GM19452 (cell line): Measurements from ENCODE around the gene RNU7-1.

ENCODE experiments used
- ATAC-seq: cut with Tn5 transposase; IDR thresholded peaks from one replicate; pipeline ENCODE4 v1.9.1; 2021; ENCODE audit not compliant: unreplicated experiment

RNU7-1 gene

GRCh38 chr12:6963016-6963731 lies 19.6 kb downstream of the RNU7-1 start:
- ATAC-seq = no peak

DNA sequence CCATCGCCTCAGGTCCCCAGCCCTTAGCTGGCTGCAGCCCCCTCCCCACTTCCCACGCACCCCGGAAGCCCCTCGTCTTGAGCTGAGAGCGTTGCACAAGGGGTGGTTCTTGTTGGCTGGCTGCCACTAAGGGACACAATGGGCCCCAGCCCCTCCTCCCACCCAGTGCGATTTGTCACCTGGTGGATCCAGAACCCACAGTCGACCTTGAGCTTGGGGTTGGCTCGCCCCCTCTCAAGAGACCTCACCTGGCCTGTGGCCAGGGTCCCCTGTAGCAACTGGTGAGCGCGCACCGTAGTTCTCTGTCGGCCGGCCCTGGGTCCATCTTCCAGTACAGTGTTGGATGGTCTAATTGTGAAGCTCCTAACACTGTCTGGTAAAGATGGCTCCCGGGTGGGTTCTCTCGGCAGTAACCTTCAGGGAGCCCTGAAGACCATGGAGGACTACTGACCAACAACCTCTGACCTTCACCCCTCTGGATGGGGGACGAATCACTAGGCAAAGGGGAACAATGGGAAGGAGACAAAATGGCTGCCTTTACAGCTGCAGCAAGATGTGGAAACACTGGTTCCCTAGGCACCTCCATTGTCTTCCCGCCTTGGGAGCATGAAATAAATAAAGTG lies 20.3 kb downstream of the RNU7-1 start:
- ATAC-seq = no peak

- ATAC-seq = no peak
Measured at GRCh38 chr12:6964605-6965025, 21.0 kb downstream of the RNU7-1 start.

- no peak for ATAC-seq
Measured at GRCh38 chr12:6965026-6965661, 21.5 kb downstream of the RNU7-1 start.

DNA sequence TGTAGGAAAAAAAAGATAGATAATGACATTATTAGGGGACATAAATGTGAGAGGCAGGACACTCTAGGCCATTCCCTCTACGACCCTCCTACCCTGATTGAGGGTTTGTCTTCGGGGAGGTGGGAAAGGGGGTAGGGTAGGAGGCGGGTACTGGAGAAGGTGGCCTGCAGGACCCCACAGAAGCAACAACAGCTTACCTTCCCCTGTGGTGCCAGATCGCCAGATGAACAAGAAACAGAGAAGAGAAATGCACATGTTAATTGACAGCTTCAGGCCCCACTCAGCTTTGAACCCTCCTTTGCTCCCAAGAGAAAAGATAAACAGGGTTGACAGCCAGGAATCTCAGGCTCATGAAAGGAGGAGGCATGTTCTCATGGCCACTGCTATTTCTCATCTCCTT lies 22.1 kb downstream of the RNU7-1 start:
- ATAC-seq = no peak

DNA sequence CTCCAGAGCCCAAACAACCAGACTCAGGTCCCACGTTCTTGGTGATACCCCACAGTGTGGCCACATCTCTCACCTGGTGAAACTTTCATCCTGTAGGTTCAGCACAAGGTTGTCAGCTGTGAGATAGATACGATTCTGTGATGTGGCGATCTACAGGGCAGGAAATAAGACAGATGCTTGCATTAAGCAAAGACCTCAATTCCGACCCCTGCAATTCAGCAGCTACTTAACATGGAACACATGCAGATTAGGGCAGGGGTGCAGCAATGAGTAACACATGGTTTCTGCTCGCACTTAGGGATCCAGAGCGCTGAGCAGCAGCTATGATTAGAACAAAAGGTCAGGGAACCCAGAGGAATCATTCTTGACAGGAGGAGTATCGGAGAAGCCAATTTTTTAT lies 22.7 kb downstream of the RNU7-1 start:
- ATAC-seq = no peak

GRCh38 chr12:6967651-6968100 lies 24.1 kb downstream of the RNU7-1 start:
- no peak for ATAC-seq

- ATAC-seq = no peak
Measured at GRCh38 chr12:6968426-6968825, 24.8 kb downstream of the RNU7-1 start.

DNA sequence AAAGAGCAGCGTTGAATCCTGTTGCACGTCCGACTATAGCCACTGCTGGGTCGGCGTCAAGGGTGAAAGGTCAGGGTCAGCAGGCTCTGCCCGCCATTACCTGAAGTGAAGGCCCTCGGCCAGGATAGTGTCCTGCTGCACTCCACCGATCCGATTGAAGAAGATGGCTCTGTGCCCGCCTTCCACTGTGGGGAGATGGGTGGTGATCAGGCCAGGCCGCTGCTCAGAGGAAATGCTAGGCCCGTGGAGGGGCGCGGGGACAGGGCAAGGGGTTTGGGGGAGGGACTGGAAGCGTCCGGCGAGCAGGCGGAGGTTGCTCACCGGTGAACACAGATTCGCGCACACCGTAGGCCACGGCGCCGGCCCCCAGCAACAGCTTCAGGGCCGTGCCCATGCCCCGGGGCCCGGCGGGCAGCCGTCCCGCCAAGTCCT lies 26.5 kb downstream of the RNU7-1 start:
- no peak for ATAC-seq

DNA sequence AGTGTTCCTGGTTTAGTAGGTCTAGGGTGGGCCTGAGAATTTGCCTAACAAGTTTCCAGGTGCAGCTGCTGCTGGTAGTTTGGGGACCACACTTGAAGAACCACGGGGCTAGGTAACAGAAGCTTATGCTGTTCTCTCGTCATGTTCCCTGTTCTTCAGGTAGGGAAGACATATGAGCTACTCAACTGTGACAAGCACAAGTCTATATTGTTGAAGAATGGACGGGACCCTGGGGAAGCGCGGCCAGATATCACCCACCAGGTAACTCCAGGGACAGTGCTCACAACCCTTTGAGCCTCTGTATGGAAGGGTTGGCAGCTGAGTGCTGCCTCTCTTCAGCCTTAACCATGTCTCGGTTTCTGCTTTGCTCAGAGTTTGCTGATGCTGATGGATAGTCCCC lies 30.6 kb downstream of the RNU7-1 start:
- ATAC-seq = no peak

GRCh38 chr12:6975297-6976032 lies 31.8 kb downstream of the RNU7-1 start:
- no peak for ATAC-seq

DNA sequence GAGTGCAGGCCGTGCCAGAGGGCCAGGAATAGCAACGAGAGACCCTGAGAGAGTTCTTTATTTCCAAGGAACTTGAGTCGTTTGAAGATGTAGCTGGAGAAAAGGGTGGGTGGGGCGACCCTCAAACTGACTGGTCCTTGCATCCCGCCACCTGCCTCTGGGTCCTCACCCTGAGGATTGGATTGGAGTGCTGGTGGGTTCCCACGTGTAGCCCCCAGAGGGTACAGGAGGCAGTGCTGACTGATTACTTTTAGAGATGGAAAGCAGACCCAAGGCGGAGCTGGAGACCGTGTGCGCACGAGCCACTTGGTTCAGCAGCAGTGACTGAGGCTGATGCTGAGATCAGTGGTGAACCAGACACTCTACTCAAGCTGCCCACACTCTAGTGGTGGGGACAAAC lies 34.0 kb downstream of the RNU7-1 start:
- ATAC-seq = no peak

- ATAC-seq = no peak
Measured at GRCh38 chr12:6978188-6978587, 34.6 kb downstream of the RNU7-1 start.

DNA sequence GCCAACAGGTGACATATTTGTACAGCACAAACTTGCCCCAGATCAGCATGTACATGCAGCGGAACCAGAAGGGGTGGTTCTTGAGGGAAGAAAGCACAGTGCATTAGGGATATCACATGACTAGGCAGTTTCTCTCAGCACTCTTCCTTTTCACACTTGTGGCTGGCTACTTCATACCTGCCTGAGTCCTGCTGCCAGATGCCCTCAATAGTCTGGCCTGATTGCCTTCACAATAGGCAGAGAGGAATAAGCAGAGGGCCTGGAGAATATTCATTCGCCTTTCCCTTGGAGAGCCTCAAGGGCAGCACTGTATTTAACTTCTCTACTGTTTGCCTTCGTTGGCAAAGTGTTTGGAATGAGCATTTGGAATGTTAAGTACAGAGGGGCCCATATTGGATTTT lies 35.0 kb downstream of the RNU7-1 start:
- no peak for ATAC-seq

DNA sequence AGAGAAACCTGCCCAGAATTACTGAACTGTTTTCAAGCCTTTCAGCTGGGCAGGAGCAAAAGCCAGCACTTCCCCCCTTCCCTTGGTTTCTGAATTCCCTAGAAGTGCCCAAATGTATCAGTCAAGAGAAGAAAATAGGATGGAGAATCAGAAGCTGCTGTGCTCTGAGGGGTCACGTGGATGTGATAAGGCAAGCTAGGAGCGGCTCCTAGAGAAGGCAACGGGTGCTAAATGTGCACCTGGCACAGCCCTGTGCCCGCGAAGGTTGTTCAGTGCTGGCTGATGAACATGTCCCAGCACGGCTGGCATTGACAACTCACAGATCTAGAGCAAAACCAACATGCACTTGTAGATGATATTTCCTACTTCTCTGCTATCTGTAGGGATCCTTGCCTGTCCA lies 35.4 kb downstream of the RNU7-1 start:
- ATAC-seq = no peak

DNA sequence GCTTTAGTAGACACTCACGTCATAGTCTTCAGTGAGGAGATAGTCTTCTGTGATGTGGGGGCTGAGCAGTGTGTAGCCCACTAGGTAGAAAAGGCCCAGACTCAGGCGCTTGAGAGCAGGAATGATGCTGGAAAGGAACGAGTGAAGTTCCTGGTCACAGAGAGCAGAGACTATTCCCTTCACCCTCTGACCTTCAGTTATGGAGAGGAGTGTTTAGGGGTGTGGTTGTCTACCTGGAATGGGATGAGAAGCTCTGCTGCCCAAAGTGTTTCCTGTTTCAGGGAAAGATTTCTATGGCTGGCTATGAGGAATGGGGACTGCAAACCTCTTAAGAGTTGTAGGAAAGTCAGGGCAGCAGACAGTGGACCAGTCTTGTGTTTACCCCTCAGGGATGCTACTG lies 35.8 kb downstream of the RNU7-1 start:
- ATAC-seq = no peak

DNA sequence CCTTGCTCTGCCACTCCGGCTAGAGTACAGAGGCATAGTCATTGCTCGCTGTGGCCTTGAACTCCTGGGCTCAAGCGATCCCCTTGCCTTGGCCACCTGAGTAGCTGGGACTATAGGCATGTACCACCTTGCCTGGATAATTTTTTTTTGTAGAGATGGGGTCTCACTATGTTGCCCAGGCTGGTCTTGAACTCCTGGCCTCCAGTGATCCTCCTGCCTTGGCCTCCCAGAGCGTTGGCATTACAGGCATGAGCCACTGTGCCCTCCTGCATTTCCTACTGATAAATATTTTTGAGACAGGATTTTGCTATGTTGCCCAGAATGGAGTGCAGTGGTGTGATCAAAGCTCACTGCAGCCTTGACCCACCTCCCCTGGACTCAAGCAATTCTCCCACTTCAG lies 36.5 kb downstream of the RNU7-1 start:
- ATAC-seq = no peak

GRCh38 chr12:6980740-6981139 lies 37.1 kb downstream of the RNU7-1 start:
- no peak for ATAC-seq

DNA sequence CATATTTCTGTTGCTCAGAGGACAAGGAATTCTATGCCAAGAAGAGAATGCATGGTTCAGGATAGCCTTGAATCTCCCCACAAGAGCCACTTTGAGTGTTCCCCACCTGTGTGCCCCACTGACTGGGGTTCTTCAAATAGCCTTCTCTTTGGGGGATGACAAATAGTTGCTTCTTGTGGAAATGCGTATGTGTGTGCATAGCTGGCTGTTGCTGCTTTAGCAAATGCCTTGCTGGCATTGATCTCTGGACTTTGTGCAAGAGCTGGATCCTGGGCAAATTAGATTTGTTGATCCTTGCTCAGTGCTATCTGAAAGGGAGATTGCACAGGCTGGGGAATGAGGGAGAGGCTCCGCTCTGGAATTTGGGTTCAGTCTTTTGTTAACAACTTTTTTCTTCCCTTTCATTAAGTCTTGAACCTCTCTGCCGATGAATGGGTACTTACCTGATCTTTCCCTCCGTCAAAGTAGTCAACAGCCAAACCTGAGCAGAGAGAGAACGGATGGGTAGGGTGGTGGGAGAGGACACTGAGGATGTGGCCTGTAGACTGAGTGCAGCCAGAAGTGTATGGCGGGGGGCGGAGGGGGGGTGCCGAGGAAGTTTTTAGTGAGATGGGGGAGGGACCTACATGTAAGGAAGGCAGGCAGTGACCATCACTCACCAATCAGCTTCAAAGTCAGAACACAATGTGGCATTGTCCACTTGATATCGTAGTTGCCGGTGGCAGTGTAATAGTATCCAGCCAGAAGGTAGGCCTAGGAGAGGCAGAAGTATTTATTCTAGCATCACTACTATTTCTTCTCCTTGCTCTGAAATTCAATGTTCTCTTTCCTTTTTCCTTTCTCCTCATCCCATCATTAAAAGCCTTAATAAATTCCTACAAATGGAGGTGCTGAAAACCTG lies 37.8 kb downstream of the RNU7-1 start:
- ATAC-seq = no peak

DNA sequence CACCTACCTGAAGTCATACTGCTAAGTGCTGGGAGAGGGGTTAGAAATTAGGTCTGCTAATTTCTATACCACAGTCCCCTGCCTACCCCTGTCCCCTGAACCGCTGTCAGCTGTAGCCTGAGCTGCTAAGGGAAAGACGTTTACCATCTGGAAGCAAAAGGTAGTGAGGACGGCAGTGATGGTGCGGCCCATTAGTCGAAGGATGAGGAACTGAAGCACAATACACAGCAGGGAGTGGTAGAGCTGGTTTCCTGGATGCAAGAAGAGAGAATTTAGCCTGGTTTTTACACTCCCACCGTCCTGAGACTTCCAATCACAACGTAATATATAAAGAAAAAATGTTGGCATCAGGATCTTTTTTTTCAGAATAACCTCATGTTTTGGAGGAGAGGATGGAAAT lies 38.9 kb downstream of the RNU7-1 start:
- no peak for ATAC-seq
